ENCODE data around the gene CES2.
"Not testable (repeated sequence)": the region's sequence is repeated elsewhere in the genome, so short reads cannot be mapped to it uniquely, and the experiment has no call there.

Gene CES2

GRCh38 chr16:66976746-66977145 lies 41.4 kb downstream of the CES2 start:
- Mint-ChIP-seq H3K36me3 (ENCODE audit: insufficient read depth) (peaks cover 2% of the 10 kb centered on the region), H3K4me1 (peaks cover 10% of the 10 kb centered on the region), H3K4me3 (no peak overlapping the region), H3K27ac (ENCODE audit: low read depth) (no peak overlapping the region), H3K9me3 (no peaks in the 10 kb centered on the region), H3K27me3 (no peaks in the 10 kb centered on the region)
- no peak for ATAC-seq (replicated peaks; ENCODE audit: extremely low read depth, poor library complexity, severe bottlenecking)
- DNase-seq (ENCODE audit: low spot score in 2 of 2), result no peak

GRCh38 chr16:66977341-66978113 lies 42.2 kb downstream of the CES2 start:
- Mint-ChIP-seq H3K27me3 (no peaks in the 10 kb centered on the region), H3K4me3 (no peak overlapping the region), H3K36me3 (ENCODE audit: insufficient read depth) (peaks cover 2% of the 10 kb centered on the region), H3K4me1 (peaks cover 10% of the 10 kb centered on the region), H3K9me3 (no peaks in the 10 kb centered on the region), H3K27ac (ENCODE audit: low read depth) (no peak overlapping the region)
- DNase-seq (ENCODE audit: low spot score in 2 of 2) (peak; percentile 76 to 91), ATAC-seq (replicated peaks; ENCODE audit: extremely low read depth, poor library complexity, severe bottlenecking) (peak; percentile 92)

GRCh38 chr16:66979011-66979717 lies 43.8 kb downstream of the CES2 start:
- Mint-ChIP-seq H3K27me3 (no peaks in the 10 kb centered on the region), H3K9me3 (no peaks in the 10 kb centered on the region), H3K27ac (ENCODE audit: low read depth) (no peak overlapping the region), H3K4me1 (peaks cover 14% of the 10 kb centered on the region), H3K4me3 (no peak overlapping the region), H3K36me3 (ENCODE audit: insufficient read depth) (peaks cover 2% of the 10 kb centered on the region)
- DNase-seq (ENCODE audit: low spot score in 2 of 2), result no peak
- no peak for ATAC-seq (replicated peaks; ENCODE audit: extremely low read depth, poor library complexity, severe bottlenecking)

DNA sequence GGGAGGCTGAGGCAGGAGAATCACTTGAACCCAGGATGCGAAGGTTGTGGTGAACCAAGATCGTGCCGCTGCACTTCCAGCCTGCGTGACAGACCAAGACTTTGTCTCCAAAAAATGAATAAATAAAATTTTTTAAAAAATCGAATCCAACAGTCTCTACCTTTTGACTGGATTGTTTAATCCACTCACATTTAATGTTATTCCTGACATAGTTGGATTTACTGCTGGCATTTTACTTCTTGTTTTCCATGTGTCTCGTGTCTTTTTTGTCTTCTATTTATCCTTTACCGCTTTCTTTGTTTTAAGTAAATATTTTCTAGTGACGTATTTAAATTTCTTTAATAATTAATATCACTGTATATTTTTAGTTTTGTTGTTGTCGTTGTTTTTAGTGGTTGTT lies 47.7 kb downstream of the CES2 start:
- Mint-ChIP-seq H3K9me3 (no peaks in the 10 kb centered on the region), H3K27ac (ENCODE audit: low read depth) (no peak overlapping the region), H3K4me1 (peaks cover 15% of the 10 kb centered on the region)

GRCh38 chr16:66984892-66985311 lies 49.6 kb downstream of the CES2 start:
- Mint-ChIP-seq H3K27ac (ENCODE audit: low read depth) (peak overlapping the region; percentile 90), H3K4me1 (peaks cover 15% of the 10 kb centered on the region), H3K27me3 (no peaks in the 10 kb centered on the region), H3K9me3 (no peaks in the 10 kb centered on the region), H3K4me3 (no peak overlapping the region), H3K36me3 (ENCODE audit: insufficient read depth) (no peaks in the 10 kb centered on the region)
- ATAC-seq (replicated peaks; ENCODE audit: extremely low read depth, poor library complexity, severe bottlenecking), result no peak
- no peak for DNase-seq (ENCODE audit: low spot score in 2 of 2)

More for the DNA sequence above, 47.7 kb downstream of the CES2 start:
- DNase-seq (ENCODE audit: low spot score in 2 of 2) (no peak), ATAC-seq (replicated peaks; ENCODE audit: extremely low read depth, poor library complexity, severe bottlenecking) (no peak)
- Mint-ChIP-seq H3K36me3 (ENCODE audit: insufficient read depth) (no peaks in the 10 kb centered on the region), H3K27me3 (no peaks in the 10 kb centered on the region), H3K4me3 (no peak overlapping the region)

GRCh38 chr16:66986559-66986958 lies 51.2 kb downstream of the CES2 start:
- H3K27ac Mint-ChIP-seq (ENCODE audit: low read depth), result no peak overlapping the region
- DNase-seq (ENCODE audit: low spot score in 2 of 2) (no peak), ATAC-seq (replicated peaks; ENCODE audit: extremely low read depth, poor library complexity, severe bottlenecking) (no peak)
- H3K36me3 Mint-ChIP-seq (ENCODE audit: insufficient read depth), result no peaks in the 10 kb centered on the region
- H3K4me3 Mint-ChIP-seq, result no peak overlapping the region
- peaks cover 15% of the 10 kb centered on the region for H3K4me1 Mint-ChIP-seq
- H3K9me3 Mint-ChIP-seq, result no peaks in the 10 kb centered on the region
- no peaks in the 10 kb centered on the region for H3K27me3 Mint-ChIP-seq

DNA sequence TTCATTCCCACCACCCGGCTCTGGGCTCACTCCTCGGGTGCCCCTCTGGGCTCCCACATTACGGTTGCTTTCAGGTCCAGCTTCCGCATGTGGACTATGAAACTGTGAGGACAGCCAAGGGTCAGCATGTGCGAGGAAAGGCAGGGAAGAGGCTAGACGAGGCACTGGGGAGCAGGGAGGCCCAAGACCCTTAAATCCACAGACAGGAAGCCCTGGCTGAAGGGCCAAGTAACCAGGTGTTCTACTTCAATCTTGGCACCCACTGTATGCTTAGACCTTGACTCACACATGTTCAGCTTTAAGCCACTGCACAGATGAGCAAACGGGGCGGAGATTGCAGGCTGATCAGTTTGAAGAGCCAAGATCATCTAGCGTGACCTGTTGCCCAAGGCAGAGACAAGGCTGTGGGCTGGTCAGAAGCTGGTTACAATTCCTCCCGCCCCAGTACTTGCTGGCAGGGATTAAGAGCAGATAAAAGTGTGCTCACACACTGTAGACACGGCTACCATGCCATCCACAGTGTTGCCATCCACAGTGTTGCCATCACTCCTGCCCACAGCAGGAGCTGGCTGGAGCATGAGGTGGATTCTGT lies 53.0 kb downstream of the CES2 start, which contains the start of gene CES4A:
TSS of gene CES4A (plus strand) at position 393 of the 592 bp plus-strand sequence. CDS start at position 577, 184 bp downstream.
- DNase-seq (ENCODE audit: low spot score in 2 of 2) (no peak), ATAC-seq (replicated peaks; ENCODE audit: extremely low read depth, poor library complexity, severe bottlenecking) (no peak)
- no peaks in the 10 kb centered on the region for H3K36me3 Mint-ChIP-seq (ENCODE audit: insufficient read depth)
- H3K4me3 Mint-ChIP-seq, result no peak within 1 kb of the TSS
- peaks cover 15% of the 10 kb centered on the region for H3K4me1 Mint-ChIP-seq
- H3K27me3 Mint-ChIP-seq, result no peaks in the 10 kb centered on the region
- H3K27ac Mint-ChIP-seq (ENCODE audit: low read depth), result no peak within 1 kb of the TSS
- no peaks in the 10 kb centered on the region for H3K9me3 Mint-ChIP-seq

DNA sequence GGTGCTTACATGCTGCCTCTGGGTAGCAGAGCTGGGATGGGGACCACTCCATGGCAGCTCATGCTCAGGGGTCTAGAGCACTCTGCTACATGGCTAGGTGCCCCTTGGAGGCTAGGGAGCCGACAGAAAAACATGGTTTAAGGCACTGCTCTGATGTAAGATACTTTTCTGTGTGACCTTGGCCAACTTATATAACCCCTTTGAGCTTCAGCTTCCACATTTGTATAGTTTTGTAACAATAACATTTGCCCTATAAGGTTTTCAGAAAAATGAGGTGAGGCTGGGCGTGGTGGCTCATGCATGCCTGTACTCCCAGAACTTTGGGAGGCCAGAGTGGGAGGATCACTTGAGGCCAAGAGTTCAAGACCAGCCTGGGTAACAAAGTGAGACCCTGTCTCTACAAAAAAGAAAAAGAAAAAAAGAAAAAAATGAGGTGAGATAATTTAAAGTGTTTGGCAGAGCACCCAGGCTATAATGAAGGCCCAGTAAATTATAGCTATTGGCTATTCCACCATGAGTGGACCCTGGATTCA lies 56.3 kb downstream of the CES2 start:
- H3K36me3 Mint-ChIP-seq (ENCODE audit: insufficient read depth), result no peaks in the 10 kb centered on the region
- no peak overlapping the region for H3K27ac Mint-ChIP-seq (ENCODE audit: low read depth)
- H3K27me3 Mint-ChIP-seq, result no peaks in the 10 kb centered on the region
- no peaks in the 10 kb centered on the region for H3K4me1 Mint-ChIP-seq
- no peaks in the 10 kb centered on the region for H3K9me3 Mint-ChIP-seq
- no peak overlapping the region for H3K4me3 Mint-ChIP-seq
- ATAC-seq (replicated peaks; ENCODE audit: extremely low read depth, poor library complexity, severe bottlenecking), result no peak
- DNase-seq (ENCODE audit: low spot score in 2 of 2), result no peak

DNA sequence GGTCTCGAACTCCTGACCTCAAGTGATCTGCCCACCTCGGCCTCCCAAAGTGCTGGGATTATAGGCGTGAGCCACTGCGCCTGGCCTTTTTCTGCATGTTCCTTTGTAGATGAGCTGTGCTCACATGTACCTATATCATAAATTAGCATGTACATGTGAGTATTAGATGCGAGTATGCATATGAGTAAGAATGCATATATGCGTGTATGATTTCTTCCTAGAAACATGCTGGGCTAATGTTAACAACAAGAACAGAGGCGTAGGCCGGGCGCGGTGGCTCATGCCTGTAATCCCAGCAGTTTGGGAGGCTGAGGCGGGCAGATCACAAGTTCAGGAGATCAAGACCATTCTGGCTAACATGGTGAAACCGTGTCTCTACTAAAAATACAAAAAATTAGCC lies 58.2 kb downstream of the CES2 start:
- H3K27ac Mint-ChIP-seq (ENCODE audit: low read depth); H3K27me3 Mint-ChIP-seq; H3K4me3 Mint-ChIP-seq; H3K4me1 Mint-ChIP-seq; H3K36me3 Mint-ChIP-seq (ENCODE audit: insufficient read depth); ATAC-seq (replicated peaks; ENCODE audit: extremely low read depth, poor library complexity, severe bottlenecking); DNase-seq (ENCODE audit: low spot score in 2 of 2); H3K9me3 Mint-ChIP-seq: not testable (repeated sequence)
